NCI-H446 (cell line): ENCODE measurements around the gene FBXO11.
"Not testable (repeated sequence)": the region's sequence is repeated elsewhere in the genome, so short reads cannot be mapped to it uniquely, and the experiment has no call there.

Experiments
- DNase-seq, 2 experiments: peaks; one replicate each; lab custom pipeline; 2025; lab: John Stamatoyannopoulos, UW

The FBXO11 gene

DNA sequence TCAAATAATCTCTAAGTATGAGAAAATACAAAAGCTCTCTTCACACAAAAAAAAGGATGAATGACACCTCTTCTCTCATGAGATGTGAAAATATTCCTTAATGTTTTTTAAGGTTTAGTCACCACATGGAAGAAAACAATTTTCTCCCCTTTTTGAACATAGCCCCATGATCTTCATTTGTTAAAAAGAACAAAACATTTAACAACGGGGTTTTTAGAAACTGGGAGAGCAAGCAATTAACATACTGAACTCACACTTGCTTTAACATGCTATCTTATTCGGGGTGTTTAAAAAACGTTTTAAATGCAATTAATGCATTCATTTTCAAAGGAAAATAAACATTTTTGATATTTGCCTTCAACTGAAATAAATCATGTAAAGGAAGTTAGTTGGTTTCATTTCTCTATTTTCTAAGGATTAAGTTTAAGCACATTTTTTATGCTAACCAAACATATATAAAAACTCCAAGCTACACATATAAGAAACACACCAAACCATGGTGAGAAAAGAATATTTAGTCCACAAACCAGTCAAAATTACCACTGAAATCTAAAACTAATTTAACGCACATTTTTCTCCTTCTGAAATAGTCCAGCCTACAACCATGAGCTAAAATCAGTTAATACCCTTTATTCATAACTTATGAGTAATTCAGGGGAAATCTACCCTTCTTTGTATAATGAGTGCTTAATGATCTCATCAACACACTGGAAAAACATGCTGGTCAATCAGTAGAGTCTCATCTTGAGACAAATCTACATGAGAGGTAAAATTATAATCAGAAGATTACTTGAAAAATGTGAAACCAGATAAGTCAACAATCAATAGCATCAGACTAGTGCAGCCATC lies 8.2 kb downstream of the FBXO11 start:
- no peak for DNase-seq

DNA sequence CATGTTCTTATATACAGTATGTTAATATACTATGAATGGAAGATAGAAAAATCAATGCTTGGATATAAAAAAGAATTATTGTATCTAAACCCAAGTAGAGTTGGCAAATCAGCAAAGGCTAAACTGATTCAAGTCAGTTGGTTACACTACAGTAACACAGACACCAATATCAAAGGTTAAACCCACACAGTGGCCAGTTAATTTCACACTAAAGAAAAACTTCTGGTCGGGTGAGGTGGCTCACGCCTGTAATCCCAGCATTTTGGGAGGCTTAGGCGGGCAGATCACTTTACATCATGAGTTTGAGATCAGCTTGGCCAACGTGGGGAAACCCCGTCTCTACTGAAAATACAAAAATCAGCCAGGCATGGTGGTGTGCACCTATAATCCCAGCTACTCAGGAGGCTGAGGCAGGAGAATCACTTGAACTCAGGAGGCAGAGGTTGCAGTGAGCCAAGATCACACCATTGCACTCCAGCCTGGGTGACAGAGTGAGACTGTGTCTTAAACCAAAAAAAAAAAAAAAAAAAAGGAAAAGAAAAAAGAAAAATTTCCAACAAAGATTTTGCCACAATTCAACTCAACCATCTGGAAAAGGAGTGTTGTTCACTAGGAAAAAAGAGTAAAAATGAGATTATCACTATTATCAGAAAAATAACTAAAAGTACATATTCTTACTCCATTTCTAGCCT lies 9.0 kb downstream of the FBXO11 start:
- DNase-seq: not testable (repeated sequence)

DNA sequence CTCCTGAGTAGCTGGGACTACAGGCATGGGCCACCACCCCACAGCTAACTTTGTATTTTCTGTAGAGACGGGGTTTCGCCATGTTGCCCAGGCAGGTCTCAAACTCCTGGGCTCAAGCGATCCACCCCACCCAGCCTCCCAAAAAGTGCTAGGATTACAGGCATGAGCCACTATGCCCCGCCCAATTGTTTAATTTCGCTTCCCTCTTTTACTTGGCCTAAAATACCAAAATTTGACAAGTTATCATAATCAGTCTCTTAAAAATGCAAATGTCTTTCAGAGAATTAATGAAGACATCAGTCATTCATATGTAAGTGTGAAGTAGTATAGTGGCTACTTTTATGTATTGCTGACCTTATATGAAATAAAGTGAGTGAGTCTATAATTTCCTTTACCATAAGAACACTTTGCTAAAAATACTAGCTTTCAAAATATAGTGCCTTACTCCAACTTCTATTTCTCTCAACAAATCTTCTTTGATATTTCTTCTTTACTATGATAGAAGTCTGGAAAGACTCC lies 9.8 kb downstream of the FBXO11 start:
- no peak for DNase-seq

DNA sequence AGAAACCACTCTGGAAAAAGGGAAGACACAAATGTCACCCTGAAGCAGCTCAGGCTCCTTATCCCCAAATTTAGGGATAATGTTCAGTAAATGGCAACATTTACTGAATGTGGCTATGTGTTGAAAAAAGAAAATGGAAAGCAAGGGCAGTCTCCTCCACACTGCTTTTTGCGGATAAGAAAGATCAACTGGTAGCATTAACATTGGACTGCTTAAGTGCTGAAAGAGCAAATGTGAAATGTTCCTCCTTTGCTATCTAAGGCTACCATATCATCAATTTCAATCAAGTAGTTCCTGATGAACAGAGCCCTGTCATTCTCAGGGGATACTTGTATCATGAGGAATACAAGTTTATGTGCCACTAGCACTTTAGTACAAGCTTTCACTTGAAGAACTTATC lies 12.5 kb downstream of the FBXO11 start:
- DNase-seq: no peak

GRCh38 chr2:47892338-47892730 lies 14.0 kb downstream of the FBXO11 start:
- no peak for DNase-seq

GRCh38 chr2:47891369-47892337 lies 14.6 kb downstream of the FBXO11 start:
- DNase-seq: no peak

DNA sequence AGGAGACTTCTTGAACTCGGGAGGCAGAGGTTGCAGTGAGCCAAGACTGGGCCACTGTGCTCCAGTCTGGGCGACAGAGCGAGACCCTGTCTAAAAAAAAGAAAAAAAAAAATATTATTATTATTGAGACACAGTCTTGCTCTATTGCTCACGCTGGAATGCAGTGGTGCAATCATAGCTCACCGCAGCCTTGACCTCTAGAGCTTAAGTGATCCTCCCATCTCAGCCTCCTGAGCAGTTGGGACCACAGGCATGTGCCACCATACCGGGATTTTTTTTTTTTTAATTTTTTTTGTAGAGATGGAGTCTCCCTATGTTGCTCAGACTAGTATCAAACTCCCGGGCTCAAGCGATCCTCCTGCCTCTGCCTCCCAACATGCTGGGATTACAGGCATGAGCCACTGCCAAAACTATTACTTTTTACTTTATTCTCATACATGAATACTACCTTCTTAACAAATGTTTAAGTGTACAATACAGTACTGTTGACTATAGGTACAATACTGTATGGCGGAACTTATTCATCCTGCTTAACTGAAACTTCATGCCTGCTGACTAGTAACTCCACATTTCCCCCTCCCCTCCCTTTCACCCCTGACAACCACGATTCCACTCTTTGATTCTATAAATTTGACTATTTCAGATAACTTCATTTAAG lies 15.5 kb downstream of the FBXO11 start:
- no peak for DNase-seq

- DNase-seq: no peak
Observed at GRCh38 chr2:47888581-47889280, 17.6 kb downstream of the FBXO11 start.

GRCh38 chr2:47876912-47877311 lies 29.4 kb downstream of the FBXO11 start:
- DNase-seq: no peak

- DNase-seq: no peak
Observed at GRCh38 chr2:47872941-47873340, 33.4 kb downstream of the FBXO11 start.

GRCh38 chr2:47870641-47871540 lies 35.4 kb downstream of the FBXO11 start:
- no peak for DNase-seq

GRCh38 chr2:47869859-47870595 lies 36.3 kb downstream of the FBXO11 start:
- DNase-seq: no peak

DNA sequence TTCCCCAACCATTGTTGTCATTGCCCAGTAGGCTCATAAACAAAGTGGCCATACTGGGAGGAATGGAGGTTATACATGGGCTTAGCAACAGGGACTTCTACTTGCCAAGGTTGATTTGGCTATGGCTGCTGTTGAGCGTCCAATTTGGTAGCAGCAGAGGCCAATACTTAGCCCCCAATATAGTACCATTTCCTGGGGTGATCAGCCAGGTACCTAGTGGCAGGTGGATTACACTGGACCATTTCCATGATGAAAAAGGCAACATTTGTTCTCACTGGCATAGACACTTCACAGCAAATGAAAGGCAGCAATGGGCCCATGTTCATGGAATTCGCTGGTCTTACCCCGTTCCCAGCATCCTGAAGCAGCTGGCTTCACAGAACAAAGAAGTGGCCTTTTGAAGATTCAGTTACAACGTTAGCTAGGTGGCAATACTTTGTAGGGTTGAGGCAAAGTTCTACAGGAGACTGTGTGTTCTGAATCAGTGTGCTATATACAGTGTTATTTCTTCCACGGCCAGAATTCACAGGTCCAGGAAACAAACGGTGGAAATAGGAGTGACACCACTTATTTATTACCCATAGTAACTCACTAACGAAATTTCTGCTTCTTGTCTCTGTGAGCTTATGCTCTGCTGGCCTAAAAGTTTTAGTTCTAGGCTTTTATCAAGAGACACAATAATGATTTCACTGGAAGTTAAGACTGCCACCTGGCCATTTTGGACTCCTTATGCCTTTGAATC lies 37.5 kb downstream of the FBXO11 start:
- no peak for DNase-seq

DNA sequence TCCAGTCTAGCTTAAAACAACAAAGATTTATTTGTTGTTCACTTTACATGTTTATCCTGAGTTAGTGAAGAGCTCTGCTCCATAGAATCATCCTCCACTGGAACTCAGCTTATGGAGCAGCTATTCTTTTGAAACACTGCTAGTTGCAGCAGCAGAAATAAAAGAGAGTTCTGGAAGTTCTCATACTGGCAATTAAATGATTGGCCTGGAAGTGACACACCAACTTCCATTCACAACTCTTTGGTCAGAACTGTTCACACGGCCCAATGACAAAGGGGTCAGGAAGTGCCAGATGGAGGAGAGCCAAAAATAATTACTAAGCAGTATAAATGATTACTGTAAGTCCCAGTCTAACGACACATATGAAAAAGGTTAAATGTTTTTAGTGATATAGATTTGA lies 39.1 kb downstream of the FBXO11 start:
- DNase-seq: no peak

DNA sequence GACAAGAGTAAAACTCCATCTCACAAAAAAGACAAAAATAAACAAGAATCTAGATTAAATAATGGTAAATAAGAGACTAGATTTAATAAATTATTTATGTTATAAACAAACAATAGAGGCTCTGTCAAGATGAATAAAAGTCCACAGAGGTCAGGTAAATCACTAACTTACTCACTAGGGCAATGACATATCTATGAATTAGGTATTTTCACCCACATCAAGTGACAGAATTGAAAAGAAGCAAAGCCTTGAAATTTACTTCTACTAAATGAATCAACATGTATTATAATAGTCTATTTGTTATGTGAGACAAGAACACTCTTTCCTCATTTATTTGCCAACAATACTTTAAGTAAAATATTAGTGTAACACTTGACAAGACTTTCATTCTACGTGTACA lies 41.7 kb downstream of the FBXO11 start:
- DNase-seq: no peak

GRCh38 chr2:47862949-47863348 lies 43.3 kb downstream of the FBXO11 start:
- no peak for DNase-seq

- not testable (repeated sequence) for DNase-seq
Observed at GRCh38 chr2:47853067-47853777, 53.1 kb downstream of the FBXO11 start.

GRCh38 chr2:47850198-47850597 lies 56.1 kb downstream of the FBXO11 start:
- no peak for DNase-seq
